Liver (tissue), 9 donors: Measurements from ENCODE around the gene RAET1G. TPM values are rescaled to one million over a fixed set of nuclear protein-coding genes. Genes with fewer than 3 reads are reported as not detected.

ENCODE experiments used
- DNase-seq: peaks from one replicate; pipeline ENCODE4 v3.0.0-alpha.2; 2017; ENCODE audit warnings: low spot score
- H3K27ac ChIP-seq, 2 donors: one replicate each; pipeline ENCODE4 v1.7.0; 2013; ENCODE audit warnings: inconsistent platforms in 2 of 2, low read length in 2 of 2, control low read depth in 1 of 2, low read depth in 1 of 2, mild to moderate bottlenecking in 1 of 2
- H3K27me3 ChIP-seq, 4 donors: one replicate each; pipeline versions ENCODE4 v1.6.1 to v1.7.0; 2013; ENCODE audit warnings: low read length in 3 of 4, inconsistent platforms in 1 of 4, mild to moderate bottlenecking in 1 of 4, moderate library complexity in 1 of 4; ENCODE audit not compliant: control insufficient read depth in 4 of 4, insufficient read depth in 4 of 4
- H3K36me3 ChIP-seq, 4 donors: one replicate each; pipeline versions ENCODE4 v1.6.1 to v1.7.0; 2013; ENCODE audit warnings: low read length in 3 of 4, mild to moderate bottlenecking in 3 of 4, low read depth in 1 of 4, moderate library complexity in 1 of 4; ENCODE audit not compliant: control insufficient read depth in 4 of 4, insufficient read depth in 3 of 4
- H3K4me1 ChIP-seq, 4 donors: one replicate each; pipeline versions ENCODE4 v1.6.1 to v1.7.0; 2013; ENCODE audit warnings: low read length in 3 of 4, mild to moderate bottlenecking in 3 of 4, moderate library complexity in 1 of 4; ENCODE audit not compliant: control insufficient read depth in 4 of 4, insufficient read depth in 4 of 4
- H3K4me3 ChIP-seq, 3 donors: one replicate each; pipeline versions ENCODE4 v1.6.1 to v1.7.0; 2013; ENCODE audit warnings: low read length in 3 of 3, control low read depth in 1 of 3, low read depth in 1 of 3, mild to moderate bottlenecking in 1 of 3
- H3K9ac ChIP-seq, 2 donors: one replicate each; pipeline ENCODE4 v1.7.0; 2013; ENCODE audit warnings: low read length in 2 of 2, mild to moderate bottlenecking in 2 of 2, moderate library complexity in 2 of 2, control low read depth in 1 of 2, low read depth in 1 of 2
- H3K9me3 ChIP-seq, 4 donors: one replicate each; pipeline versions ENCODE4 v1.6.1 to v1.7.0; 2013; ENCODE audit warnings: low read length in 3 of 4; ENCODE audit not compliant: control insufficient read depth in 4 of 4
- EGR1 ChIP-seq, 2 donors: IDR thresholded peaks; 2 replicates each; pipeline ENCODE4 v1.6.1; 2016 to 2018; ENCODE audit warnings: antibody characterized with exemption in 2 of 2, low read depth in 2 of 2
- FOXA1 ChIP-seq: IDR thresholded peaks from 2 replicates; pipeline ENCODE4 v1.6.1; 2016; ENCODE audit warnings: antibody characterized with exemption
- HNF4G ChIP-seq: IDR thresholded peaks from 2 replicates; pipeline ENCODE4 v1.6.1; 2016; ENCODE audit warnings: antibody characterized with exemption
- JUND ChIP-seq, 2 donors: IDR thresholded peaks; 2 replicates each; pipeline ENCODE4 v1.6.1; 2016; ENCODE audit warnings: antibody characterized with exemption in 2 of 2
- NR2F2 ChIP-seq: IDR thresholded peaks from 2 replicates; pipeline ENCODE4 v1.6.1; 2016; ENCODE audit warnings: antibody characterized with exemption
- RXRA ChIP-seq, 2 donors: IDR thresholded peaks; 2 replicates each; pipeline ENCODE4 v1.6.1; 2017 to 2018; ENCODE audit warnings: antibody characterized with exemption in 2 of 2, mild to moderate bottlenecking in 1 of 2
- SP1 ChIP-seq: IDR thresholded peaks from 2 replicates; pipeline ENCODE4 v1.6.1; 2018; ENCODE audit warnings: antibody characterized with exemption, mild to moderate bottlenecking
- TAF1 ChIP-seq: conservative IDR thresholded peaks from 2 replicates; pipeline ENCODE4 v1.6.1; 2016; ENCODE audit warnings: antibody characterized with exemption, mild to moderate bottlenecking
- YY1 ChIP-seq: IDR thresholded peaks from 2 replicates; pipeline ENCODE4 v1.6.1; 2016; ENCODE audit warnings: antibody characterized with exemption, mild to moderate bottlenecking
- WGBS: extraction: QIAGEN DNeasy Blood & Tissue Kit; methylation state at CpG from one replicate; pipeline ENCODE4 v1.1.7; 2013; 5-methylcytosine and 5-hydroxymethylcytosine counted together
- polyA plus RNA-seq, 2 donors: library from polyadenylated mRNA; stranded (reverse) in 1 of 2; unstranded in 1 of 2; fragments of 200-250 nt in 1 of 2; fragments of >200 nt in 1 of 2; fragmentation: Nextera tagmentation in 1 of 2; extraction: Ambion mirVana in 1 of 2; gene quantifications; one replicate each; pipeline versions ENCODE4 v1.2.1 to v1.2.3, GENCODE V29; 2013 to 2015
- total RNA-seq, 2 donors: library from RNA; depleted of rRNA; stranded (reverse); fragments of >200 nt; gene quantifications; one replicate each; pipeline ENCODE4 v1.2.3, GENCODE V29; 2014
- TF ChIP-seq, protein P1 (sequence below): fragments of 150-350 bp; IDR thresholded peaks from 2 replicates; pipeline ENCODE4 v1.5.1; 2017; ENCODE audit warnings: improper control_type of control experiment, low read depth, low read length; ENCODE audit not compliant: missing input control
- TF ChIP-seq, protein P2 (sequence below): IDR thresholded peaks from 2 replicates; pipeline ENCODE4 v1.6.1; 2016; ENCODE audit warnings: antibody characterized with exemption
- TF ChIP-seq, protein P3 (sequence below): IDR thresholded peaks from 2 replicates; pipeline ENCODE4 v1.6.1; 2016; ENCODE audit warnings: antibody characterized with exemption
- TF ChIP-seq, protein P4 (sequence below): IDR thresholded peaks from 2 replicates; pipeline ENCODE4 v1.6.1; 2016; ENCODE audit warnings: antibody characterized with exemption
- TF ChIP-seq, protein P5 (sequence below): IDR thresholded peaks from 2 replicates; pipeline ENCODE4 v1.6.1; 2016; ENCODE audit warnings: antibody characterized with exemption, mild to moderate bottlenecking
- donor health status: healthy.
- donor health status: healthy.
- donor health status: healthy.
- donor health status: healthy.
- donor health status: healthy.

Gene RAET1G
- total and polyA plus RNA-seq, 4 donors = not detected

DNA sequence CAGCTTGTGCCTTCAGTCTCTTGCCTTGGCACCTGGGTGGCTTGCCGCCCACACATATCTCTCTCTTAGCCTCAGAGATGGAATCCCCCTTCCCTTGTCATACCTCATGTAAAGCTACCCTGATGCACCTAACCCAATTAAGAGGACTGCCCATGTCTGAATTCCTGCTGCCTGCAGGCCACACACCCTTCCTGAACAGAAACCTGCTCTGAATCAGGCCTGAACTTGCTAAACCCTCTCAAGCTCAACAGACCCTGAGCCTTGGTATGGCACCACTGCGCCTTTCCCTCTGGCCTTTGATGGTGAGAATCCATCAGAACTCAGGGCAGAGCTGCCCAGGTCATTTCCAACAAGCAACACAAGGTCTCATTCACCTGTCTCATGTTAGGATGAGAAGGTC lies 5.2 kb downstream of the RAET1G start:
- Histone ChIP-seq H3K4me1 (peaks cover 0 to 3% (median 3%) of the 10 kb centered on the region in 4 donors), H3K9ac (no peak overlapping the region), H3K27me3 (no peaks in the 10 kb centered on the region), H3K4me3 (no peak overlapping the region), H3K27ac (no peak overlapping the region), H3K9me3 (no peaks in the 10 kb centered on the region), H3K36me3 (no peaks in the 10 kb centered on the region)
- TF ChIP-seq, protein P1, sequence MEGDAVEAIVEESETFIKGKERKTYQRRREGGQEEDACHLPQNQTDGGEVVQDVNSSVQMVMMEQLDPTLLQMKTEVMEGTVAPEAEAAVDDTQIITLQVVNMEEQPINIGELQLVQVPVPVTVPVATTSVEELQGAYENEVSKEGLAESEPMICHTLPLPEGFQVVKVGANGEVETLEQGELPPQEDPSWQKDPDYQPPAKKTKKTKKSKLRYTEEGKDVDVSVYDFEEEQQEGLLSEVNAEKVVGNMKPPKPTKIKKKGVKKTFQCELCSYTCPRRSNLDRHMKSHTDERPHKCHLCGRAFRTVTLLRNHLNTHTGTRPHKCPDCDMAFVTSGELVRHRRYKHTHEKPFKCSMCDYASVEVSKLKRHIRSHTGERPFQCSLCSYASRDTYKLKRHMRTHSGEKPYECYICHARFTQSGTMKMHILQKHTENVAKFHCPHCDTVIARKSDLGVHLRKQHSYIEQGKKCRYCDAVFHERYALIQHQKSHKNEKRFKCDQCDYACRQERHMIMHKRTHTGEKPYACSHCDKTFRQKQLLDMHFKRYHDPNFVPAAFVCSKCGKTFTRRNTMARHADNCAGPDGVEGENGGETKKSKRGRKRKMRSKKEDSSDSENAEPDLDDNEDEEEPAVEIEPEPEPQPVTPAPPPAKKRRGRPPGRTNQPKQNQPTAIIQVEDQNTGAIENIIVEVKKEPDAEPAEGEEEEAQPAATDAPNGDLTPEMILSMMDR = no peak
- TF ChIP-seq, protein P2, sequence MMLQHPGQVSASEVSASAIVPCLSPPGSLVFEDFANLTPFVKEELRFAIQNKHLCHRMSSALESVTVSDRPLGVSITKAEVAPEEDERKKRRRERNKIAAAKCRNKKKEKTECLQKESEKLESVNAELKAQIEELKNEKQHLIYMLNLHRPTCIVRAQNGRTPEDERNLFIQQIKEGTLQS = no peak
- TF ChIP-seq JUND (IDR thresholded peaks at IDR 0.05) (no peak), RXRA (IDR thresholded peaks at IDR 0.05) (no peak), NR2F2 (no peak), YY1 (no peak), EGR1 (IDR thresholded peaks at IDR 0.05; ENCODE audit: low read depth in 2 of 2) (no peak)
- TF ChIP-seq, protein P3, sequence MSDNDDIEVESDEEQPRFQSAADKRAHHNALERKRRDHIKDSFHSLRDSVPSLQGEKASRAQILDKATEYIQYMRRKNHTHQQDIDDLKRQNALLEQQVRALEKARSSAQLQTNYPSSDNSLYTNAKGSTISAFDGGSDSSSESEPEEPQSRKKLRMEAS = no peak
- WGBS = 97% methylated on average over 2 of the region's 2 CpGs
- DNase-seq = no peak

DNA sequence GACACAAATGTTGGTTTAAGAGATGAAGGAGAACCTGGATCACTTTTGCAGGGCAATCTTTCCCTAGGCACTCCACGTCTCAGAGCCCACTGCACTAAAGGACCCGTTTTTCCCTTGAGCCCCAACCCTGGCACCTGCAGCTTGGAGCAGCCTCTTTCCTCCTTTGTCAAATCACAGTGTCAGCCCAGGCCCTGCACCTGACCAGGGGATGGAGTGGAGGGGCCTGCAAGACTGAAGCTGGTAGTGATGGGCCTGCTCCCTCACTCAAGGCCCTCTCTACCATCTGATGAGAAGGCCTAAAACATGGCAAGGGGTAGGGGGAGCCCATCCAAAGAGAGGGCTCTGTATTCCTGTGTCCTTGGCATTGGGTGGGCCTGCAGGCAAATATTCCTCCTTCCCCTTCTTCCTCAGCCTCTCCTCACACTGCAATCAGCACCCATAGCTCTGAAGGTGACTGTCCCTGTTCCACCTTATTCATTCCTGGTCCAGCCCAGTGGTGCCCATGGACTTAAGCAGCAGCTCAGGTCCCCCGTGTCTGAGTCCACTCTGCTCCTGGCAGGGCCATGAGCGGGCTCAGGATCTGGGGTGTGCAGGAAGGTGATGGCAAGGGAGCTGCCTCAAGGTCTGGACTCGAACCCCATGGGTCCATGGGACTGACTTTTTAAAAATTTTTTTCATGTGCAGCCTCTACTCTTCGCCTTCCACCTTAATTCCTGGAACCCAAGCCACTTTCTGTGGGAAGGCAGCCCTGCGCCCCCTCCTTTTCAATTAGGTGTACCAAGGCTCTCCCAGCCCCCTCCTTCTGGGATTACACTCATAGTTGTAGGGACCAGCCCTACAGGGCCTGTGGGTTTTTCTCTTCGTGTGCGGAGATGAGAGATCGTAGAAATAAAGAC lies 6.7 kb downstream of the RAET1G start:
- WGBS = 93% methylated on average over 10 of the region's 10 CpGs
- DNase-seq = no peak
- no peak overlapping the region for H3K4me3 ChIP-seq
- H3K27ac ChIP-seq = no peak overlapping the region
- H3K27me3 ChIP-seq = no peaks in the 10 kb centered on the region
- no peaks in the 10 kb centered on the region for H3K9me3 ChIP-seq
- H3K9ac ChIP-seq = no peak overlapping the region
- H3K36me3 ChIP-seq = no peaks in the 10 kb centered on the region
- no peaks in the 10 kb centered on the region for H3K4me1 ChIP-seq
- TF ChIP-seq EGR1 (IDR thresholded peaks at IDR 0.05; ENCODE audit: low read depth in 2 of 2) = no peak
- no peak for TF ChIP-seq YY1
- no peak for TF ChIP-seq HNF4G
- TF ChIP-seq, protein P4, sequence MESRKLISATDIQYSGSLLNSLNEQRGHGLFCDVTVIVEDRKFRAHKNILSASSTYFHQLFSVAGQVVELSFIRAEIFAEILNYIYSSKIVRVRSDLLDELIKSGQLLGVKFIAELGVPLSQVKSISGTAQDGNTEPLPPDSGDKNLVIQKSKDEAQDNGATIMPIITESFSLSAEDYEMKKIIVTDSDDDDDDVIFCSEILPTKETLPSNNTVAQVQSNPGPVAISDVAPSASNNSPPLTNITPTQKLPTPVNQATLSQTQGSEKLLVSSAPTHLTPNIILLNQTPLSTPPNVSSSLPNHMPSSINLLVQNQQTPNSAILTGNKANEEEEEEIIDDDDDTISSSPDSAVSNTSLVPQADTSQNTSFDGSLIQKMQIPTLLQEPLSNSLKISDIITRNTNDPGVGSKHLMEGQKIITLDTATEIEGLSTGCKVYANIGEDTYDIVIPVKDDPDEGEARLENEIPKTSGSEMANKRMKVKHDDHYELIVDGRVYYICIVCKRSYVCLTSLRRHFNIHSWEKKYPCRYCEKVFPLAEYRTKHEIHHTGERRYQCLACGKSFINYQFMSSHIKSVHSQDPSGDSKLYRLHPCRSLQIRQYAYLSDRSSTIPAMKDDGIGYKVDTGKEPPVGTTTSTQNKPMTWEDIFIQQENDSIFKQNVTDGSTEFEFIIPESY = no peak
- no peak for TF ChIP-seq SP1
- TF ChIP-seq TAF1 = no peak
- TF ChIP-seq, protein P3 = no peak
- no peak for TF ChIP-seq FOXA1
- TF ChIP-seq, protein P2 = no peak
- TF ChIP-seq, protein P5, sequence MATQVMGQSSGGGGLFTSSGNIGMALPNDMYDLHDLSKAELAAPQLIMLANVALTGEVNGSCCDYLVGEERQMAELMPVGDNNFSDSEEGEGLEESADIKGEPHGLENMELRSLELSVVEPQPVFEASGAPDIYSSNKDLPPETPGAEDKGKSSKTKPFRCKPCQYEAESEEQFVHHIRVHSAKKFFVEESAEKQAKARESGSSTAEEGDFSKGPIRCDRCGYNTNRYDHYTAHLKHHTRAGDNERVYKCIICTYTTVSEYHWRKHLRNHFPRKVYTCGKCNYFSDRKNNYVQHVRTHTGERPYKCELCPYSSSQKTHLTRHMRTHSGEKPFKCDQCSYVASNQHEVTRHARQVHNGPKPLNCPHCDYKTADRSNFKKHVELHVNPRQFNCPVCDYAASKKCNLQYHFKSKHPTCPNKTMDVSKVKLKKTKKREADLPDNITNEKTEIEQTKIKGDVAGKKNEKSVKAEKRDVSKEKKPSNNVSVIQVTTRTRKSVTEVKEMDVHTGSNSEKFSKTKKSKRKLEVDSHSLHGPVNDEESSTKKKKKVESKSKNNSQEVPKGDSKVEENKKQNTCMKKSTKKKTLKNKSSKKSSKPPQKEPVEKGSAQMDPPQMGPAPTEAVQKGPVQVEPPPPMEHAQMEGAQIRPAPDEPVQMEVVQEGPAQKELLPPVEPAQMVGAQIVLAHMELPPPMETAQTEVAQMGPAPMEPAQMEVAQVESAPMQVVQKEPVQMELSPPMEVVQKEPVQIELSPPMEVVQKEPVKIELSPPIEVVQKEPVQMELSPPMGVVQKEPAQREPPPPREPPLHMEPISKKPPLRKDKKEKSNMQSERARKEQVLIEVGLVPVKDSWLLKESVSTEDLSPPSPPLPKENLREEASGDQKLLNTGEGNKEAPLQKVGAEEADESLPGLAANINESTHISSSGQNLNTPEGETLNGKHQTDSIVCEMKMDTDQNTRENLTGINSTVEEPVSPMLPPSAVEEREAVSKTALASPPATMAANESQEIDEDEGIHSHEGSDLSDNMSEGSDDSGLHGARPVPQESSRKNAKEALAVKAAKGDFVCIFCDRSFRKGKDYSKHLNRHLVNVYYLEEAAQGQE = no peak
